GM12872 (cell line): ENCODE results near the gene GCK.

ENCODE experiments used
- CTCF ChIP-seq: IDR thresholded peaks from 3 replicates; pipeline ENCODE4 v1.5.1; 2011; ENCODE audit warnings: low read depth, mild to moderate bottlenecking, low read length, moderate library complexity; ENCODE audit not compliant: insufficient read depth

GCK gene

GRCh38 chr7:44211126-44211675 lies 22.0 kb upstream of the GCK start:
- no peak for TF ChIP-seq CTCF

DNA sequence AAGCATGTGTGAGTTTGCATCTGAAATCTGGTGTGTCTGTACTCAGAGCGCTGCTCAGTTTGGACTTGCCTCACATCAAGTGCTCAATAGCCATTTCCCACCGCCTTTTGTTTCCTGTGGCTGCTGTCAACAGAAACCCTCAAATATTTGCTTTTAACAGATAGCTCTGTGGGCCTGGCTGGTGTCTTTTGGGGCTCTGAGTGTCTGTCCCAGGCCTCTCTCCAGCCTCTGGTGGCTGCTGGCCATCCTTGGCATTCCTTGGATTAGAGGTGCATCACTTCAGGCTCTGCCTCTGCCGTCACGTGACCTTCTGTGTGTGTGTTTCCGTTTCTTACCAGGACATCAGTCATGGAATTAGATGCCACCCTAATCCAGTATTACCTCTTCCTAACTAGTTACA lies 20.9 kb upstream of the GCK start:
- no peak for TF ChIP-seq CTCF

DNA sequence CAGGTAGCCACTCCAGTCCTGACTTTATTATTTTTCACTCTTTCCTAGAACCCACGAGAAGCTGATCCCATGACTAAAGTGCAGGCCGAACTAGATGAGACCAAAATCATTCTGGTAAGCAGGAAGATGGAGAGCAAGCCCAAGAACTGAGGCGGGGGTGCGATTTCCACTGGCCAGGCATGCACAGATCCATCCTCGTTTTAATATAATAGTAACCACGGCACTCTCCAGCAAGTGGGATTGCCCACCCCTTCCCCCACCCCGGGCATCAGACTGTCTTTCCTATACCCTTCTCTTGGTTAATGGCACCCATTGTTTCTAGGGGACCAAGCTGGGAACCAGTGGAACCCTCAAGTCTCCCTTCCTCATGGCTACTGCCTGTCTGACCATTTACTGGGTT lies 18.8 kb upstream of the GCK start:
- TF ChIP-seq CTCF = no peak

- TF ChIP-seq CTCF = no peak
Measured at GRCh38 chr7:44206008-44206407, 16.8 kb upstream of the GCK start.

GRCh38 chr7:44201813-44202212 lies 12.6 kb upstream of the GCK start:
- TF ChIP-seq CTCF = no peak

DNA sequence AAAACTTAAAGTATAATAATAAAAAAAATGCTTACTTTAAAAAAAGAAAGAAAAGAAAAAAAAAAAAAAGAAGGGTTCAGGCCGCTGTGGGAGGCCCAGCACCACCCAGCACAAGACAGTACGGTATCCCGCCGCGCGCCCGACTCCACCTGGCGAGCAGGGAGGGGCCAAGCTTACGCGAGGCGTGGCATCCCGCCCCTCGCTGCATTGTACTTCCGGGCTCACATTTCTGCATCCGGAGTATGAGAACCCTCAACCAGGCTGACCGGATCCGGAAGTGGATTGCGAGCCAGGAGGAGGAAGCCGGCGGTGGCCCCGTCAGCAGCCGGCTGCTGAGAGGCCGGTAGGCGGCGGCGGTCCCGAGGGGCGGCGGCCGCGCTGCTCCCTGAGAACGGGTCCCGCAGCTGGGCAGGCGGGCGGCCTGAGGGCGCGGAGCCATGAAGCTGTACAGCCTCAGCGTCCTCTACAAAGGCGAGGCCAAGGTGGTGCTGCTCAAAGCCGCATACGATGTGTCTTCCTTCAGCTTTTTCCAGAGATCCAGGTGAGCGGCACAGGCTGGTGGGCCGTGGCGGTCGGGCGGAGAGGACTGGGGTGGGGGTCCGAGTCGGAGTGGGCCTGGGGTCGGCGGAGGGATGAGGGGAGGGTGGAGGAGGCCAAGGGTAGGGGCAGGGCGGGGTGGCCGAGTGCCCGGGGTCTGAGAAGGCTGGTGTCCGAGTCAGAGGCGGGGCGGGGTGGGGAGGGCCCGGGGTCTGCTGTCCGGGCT lies 11.6 kb upstream of the GCK start, which contains the start of gene YKT6:
Gene YKT6 (plus strand): TSS at position 280 of the 763 bp plus-strand sequence. CDS start 158 bp downstream, at position 438.
- peak; percentile 53; the same call in 2 of the 3 replicates for TF ChIP-seq CTCF

GRCh38 chr7:44197474-44197873 lies 8.2 kb upstream of the GCK start:
- TF ChIP-seq CTCF = no peak
